Measurements from ENCODE around the gene ZNF26.

Gene ZNF26

GRCh38 chr12:133063556-133063955 is 77.4 kb downstream of the ZNF26 start:
- DNase-seq: no peak

- no peak for DNase-seq
Observed at GRCh38 chr12:133073836-133074235, 87.7 kb downstream of the ZNF26 start.

All from DMS53 (cell line).